IPS-NIHi7 (cell line): ENCODE data around the gene SLC66A1.
A peak's percentile ranks its signal among the peaks of the same experiment; 100 is the strongest.

Experiments used
- DNase-seq: peaks from one replicate; pipeline ENCODE4 v3.0.0; 2012; ENCODE audit warnings: mixed read lengths; ENCODE audit errors: extremely low spot score

The SLC66A1 gene

DNA sequence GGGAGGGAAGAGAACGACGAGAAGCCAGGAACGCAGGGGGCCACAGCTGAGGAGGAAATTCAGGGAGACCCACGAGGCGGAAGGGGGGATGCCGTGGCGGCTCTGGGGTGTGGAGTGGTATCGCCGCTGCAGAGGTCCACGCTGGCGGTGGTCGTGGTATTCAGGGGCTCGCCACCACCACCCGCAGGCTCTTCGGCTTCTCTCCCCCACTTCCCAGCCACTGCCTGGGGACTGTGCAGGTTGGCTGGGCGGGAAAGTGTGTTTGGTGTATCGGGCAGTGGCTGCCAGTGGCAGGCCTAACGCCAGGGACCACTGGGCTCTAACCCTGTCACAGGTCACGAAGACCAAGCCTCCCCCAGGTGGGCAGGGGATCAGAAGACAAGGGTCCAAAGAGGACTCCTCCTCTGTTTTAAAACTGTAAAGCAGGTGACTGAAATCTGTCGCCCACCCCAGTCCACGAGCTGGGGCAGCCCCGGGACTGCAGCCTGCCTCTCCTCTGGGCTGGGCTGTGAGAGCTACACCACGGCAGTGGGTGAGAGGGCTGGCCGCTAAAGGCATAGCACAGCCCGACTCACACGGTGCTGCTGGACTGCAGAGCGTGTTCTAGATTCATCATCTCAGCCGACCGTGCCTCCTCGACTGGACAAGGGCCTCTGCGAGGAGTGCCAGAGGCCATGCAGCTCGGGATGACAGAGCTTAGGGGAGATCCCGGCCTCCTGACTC, 30.9 kb downstream of the SLC66A1 start:
- DNase-seq, result no peak

GRCh38 chr1:19343617-19344350, 31.7 kb downstream of the SLC66A1 start:
- DNase-seq, result no peak

DNA sequence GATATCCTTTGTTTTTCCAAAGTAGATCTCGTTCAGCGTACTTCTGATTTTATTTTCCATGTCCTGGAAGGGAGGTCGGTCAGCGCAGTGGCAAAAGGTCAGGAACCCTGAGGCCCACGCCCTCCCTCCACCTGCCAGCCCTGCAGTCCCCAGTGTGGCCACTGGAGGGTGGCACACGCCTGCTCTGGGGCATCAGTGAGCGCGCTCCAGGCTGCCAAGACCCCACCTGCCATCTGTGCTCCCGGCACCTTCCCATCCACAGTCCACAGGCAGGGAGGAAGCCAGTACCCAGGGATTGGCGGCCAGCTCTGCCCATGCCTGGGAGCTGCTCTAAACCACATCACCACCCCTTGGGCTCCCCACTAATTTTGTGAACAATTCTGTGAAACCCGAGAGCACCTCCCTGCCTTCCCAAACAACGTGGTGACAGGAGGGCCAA, 32.3 kb downstream of the SLC66A1 start:
- peak; percentile 79 for DNase-seq

GRCh38 chr1:19344831-19345230, 32.7 kb downstream of the SLC66A1 start:
- DNase-seq, result no peak

GRCh38 chr1:19345391-19345790, 33.3 kb downstream of the SLC66A1 start:
- no peak for DNase-seq

GRCh38 chr1:19346026-19346425, 33.9 kb downstream of the SLC66A1 start:
- DNase-seq, result no peak

DNA sequence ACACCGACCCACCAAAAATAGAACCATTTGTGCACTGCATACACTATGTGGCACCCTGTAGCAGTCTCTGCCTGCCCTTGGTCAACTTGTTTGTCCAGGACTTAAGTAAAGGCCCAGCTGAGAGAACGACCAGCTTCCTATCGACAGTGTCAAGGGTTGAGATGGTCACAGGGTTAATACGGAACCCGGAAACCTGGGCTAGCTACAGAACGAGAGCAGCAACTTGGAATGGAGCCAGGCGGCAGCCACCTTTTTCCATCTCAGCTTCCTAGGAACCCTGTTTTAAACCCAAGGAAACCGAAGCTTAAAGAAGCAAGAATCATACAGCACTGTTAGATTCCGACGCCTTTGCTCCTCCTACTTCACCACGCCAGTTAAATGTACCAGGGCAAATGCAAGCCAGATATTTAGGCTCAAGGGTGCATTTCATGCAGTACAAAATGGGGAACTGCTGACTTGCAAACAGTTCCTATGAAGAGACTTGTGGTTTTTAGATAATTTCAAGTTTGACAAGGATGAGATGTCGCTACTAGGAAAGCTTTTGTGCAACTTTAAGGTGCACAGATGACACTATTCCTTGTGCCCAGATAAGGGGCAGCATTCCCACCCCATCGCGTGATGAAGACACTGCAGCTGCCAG, 35.5 kb downstream of the SLC66A1 start:
- DNase-seq, result no peak

DNA sequence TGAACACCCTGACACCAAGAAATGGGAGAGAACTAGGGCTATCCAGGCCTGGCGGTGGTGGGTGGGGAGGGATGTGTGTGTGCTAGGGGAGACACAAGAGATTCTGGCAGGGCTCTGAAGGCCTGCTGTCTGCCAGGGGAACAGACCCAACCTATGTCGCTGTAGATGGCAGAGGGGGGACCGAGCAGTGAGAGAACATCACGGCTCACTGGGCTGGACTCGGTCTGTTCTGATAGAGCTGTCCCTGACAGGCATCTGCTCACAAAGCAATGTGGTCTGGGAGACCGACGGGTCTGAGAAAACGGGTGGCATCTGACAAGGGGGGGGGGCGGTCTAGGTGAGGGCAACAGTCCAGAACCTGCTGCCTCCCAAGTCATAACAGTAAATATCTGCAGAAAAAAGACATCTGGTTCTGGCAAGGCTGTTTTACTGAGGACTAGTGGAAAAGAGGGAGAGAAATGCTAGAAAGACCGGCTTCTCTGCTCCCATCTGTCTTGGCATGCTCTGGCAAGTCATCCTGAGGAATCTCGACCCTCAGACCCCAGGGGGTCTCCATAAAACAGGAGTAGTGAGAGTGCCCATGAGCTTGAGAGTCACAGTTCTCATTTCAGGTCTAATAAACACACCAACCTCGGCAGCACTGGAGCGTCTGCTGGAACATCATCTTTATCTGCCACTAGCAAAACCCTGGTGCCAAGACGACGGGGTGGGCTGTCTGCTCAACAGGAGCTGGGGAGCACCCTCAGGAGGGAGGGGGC, 36.5 kb downstream of the SLC66A1 start:
- no peak for DNase-seq

- no peak for DNase-seq
Observed at GRCh38 chr1:19349999-19350398, 37.9 kb downstream of the SLC66A1 start.

DNA sequence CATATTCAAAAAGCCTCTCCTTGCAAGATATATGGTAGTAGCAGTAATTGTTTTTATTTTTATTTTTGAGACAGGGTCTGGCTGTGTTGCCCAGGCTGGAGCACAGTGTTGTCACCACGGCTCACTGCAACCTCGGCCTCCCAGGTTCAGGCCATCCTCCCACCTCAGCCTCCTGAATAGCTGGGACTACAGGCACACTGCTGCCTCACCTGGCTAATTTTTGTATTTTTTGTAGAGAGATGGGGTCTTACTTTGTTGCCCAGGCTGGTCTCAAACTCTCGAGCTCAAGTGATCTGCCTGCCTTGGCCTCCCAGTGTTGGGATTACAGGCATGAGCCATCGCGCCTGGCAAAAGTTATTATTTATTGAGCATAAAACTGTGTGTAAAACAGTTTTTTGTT, 38.4 kb downstream of the SLC66A1 start:
- no peak for DNase-seq

- DNase-seq, result no peak
Observed at GRCh38 chr1:19351873-19352272, 39.7 kb downstream of the SLC66A1 start.

GRCh38 chr1:19352839-19353238, 40.7 kb downstream of the SLC66A1 start:
- no peak for DNase-seq

- peak; percentile 82 for DNase-seq
Observed at GRCh38 chr1:19353596-19353995, 41.5 kb downstream of the SLC66A1 start.

DNA sequence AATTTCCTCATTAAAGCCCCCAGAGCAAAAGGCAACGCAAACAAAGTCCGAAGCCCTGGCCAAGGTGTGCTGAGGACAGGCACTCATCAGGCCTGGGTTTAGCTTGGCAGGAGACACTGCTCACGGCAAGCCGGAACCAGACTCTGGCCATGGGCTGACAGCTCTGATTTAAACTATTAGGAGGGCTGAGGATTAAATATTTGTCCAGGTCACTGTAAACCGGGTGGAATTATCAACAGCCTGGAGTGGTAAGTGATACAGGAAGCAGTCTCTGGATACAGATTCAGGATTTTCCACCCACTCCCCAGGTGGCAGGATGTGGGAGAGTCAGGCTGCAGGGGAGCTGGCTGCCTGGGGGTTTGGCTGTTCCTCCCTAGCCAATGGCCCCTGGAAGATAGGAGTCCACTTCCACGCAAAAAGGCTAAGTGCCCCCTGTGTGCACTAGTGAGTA, 42.4 kb downstream of the SLC66A1 start:
- DNase-seq, result no peak

GRCh38 chr1:19356266-19356665, 44.1 kb downstream of the SLC66A1 start:
- DNase-seq, result no peak

- DNase-seq, result no peak
Observed at GRCh38 chr1:19357299-19357986, 45.3 kb downstream of the SLC66A1 start.

DNA sequence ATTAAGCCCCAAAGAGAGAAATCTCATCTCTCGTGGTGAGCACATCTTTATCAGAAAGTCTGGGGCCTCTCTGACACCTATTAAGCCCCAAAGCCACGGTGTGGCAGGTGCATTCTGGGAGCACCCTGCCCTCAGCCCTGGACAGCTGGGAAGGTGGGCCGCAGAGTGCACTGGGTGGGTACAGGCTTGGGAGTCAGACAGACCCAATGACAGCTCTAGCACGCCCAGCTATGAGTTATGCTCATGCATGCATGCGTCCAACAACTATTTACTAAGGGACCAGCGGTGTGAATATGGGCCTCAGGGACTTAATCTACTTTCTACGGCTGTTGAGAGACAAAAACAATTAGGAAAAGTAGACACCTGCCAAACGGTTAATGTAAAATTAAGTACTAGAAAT, 46.6 kb downstream of the SLC66A1 start:
- DNase-seq, result no peak

DNA sequence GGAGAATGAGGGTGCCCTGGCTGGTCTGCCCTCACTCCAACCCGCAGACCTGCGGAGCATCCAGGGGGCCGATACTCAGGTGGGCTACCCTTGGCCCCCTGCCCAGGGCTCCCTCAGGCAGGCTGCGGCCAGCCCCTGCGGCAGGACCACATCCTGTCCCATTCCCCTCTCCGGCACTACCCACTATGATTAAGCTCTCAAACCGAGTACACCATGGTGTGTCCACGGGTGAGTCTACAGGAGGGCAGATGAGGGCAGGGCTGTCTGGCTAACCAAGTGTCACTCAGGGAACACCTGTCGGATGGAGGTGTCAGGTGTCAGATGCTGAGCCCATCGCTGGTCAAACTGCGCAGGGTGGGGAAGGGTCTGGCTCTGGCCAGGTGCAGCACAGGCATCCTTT, 47.2 kb downstream of the SLC66A1 start:
- no peak for DNase-seq

GRCh38 chr1:19360016-19360415, 47.9 kb downstream of the SLC66A1 start:
- DNase-seq, result no peak

DNA sequence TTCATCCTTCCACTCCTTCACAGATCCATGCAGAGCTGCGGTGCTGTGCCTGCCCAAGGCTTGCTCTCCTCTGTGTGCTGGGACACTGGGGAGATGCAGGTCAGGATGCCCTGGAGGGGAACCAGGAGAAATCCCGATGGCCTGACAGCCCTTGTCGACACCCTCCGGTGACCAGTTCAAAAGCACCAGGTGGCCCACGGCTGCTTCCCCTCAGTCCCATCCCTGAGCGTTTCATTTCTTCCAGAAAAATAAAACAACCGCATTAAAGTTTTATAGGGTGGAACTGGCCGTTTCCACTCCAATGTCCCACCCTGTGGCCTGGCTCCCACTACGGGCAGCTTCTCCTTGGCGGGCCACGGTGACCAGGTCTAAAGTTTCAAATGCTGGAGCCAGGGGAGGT, 48.3 kb downstream of the SLC66A1 start:
- DNase-seq, result no peak

- DNase-seq, result no peak
Observed at GRCh38 chr1:19360843-19361610, 48.9 kb downstream of the SLC66A1 start.
